ENCODE measurements around the gene SUV39H1.
A peak's percentile ranks its signal among the peaks of the same experiment; 100 is the strongest.
"Not testable (repeated sequence)": the region's sequence is repeated elsewhere in the genome, so short reads cannot be mapped to it uniquely, and the experiment has no call there.

The SUV39H1 gene, protein sequence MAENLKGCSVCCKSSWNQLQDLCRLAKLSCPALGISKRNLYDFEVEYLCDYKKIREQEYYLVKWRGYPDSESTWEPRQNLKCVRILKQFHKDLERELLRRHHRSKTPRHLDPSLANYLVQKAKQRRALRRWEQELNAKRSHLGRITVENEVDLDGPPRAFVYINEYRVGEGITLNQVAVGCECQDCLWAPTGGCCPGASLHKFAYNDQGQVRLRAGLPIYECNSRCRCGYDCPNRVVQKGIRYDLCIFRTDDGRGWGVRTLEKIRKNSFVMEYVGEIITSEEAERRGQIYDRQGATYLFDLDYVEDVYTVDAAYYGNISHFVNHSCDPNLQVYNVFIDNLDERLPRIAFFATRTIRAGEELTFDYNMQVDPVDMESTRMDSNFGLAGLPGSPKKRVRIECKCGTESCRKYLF

DNA sequence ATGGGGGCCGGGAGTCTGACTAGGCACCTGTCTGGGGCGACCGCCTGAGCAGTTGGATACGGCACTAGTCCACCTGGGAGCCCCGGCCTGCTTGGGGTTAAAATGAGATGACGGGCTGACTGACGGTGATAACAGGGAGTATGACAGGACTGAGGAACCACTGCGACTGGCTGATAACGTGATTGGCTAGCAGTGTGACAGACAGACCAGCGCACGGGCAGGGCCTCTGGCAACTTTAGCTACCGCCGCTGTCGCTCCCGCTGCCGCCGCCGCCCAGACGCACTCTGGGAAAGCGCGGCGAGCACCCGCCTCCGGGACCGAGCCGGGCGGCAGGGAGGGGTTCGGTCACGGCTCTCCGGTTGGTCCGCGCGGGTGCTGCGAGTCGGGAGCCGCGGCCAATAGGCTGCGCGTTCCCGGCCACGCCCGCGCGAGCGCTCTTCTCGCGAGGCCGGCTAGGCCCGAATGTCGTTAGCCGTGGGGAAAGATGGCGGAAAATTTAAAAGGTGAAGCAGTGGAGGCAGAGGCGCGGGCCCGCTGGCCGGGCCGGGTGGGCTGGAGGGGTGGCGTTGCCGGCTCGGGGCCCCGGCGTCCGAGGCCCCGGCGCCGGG lies at the start of gene SUV39H1:
Gene SUV39H1, plus strand, starts transcription at position 434 of the 608 bp plus-strand sequence. Its CDS starts 51 bp downstream, at position 485.
- Mint-ChIP-seq H3K27me3 (no peaks in the 10 kb centered on the region), H3K36me3 (no peaks in the 10 kb centered on the region), H3K9me3 (ENCODE audit: low read depth) (no peaks in the 10 kb centered on the region), H3K4me3 (peak within 1 kb of the TSS; percentile 89), H3K4me1 (ENCODE audit: low read depth) (peaks cover 30% of the 10 kb centered on the region), H3K27ac (peak within 1 kb of the TSS; percentile 92)

GRCh38 chrX:48648336-48648751 lies 48.2 kb upstream of the SUV39H1 start:
- no peaks in the 10 kb centered on the region for H3K27me3 Mint-ChIP-seq
- no peaks in the 10 kb centered on the region for H3K36me3 Mint-ChIP-seq
- H3K4me3 Mint-ChIP-seq = no peak overlapping the region
- H3K9me3 Mint-ChIP-seq (ENCODE audit: low read depth) = no peaks in the 10 kb centered on the region
- H3K27ac Mint-ChIP-seq = no peak overlapping the region
- H3K4me1 Mint-ChIP-seq (ENCODE audit: low read depth) = peaks cover 7% of the 10 kb centered on the region

GRCh38 chrX:48649102-48649501 lies 47.4 kb upstream of the SUV39H1 start:
- Mint-ChIP-seq H3K4me1 (ENCODE audit: low read depth) (peaks cover 7% of the 10 kb centered on the region), H3K36me3 (no peaks in the 10 kb centered on the region), H3K27ac (no peak overlapping the region), H3K4me3 (no peak overlapping the region), H3K9me3 (ENCODE audit: low read depth) (no peaks in the 10 kb centered on the region), H3K27me3 (no peaks in the 10 kb centered on the region)

GRCh38 chrX:48652055-48652579 lies 44.4 kb upstream of the SUV39H1 start:
- not testable (repeated sequence) for H3K27ac Mint-ChIP-seq; H3K36me3 Mint-ChIP-seq; H3K9me3 Mint-ChIP-seq (ENCODE audit: low read depth); H3K4me1 Mint-ChIP-seq (ENCODE audit: low read depth); H3K4me3 Mint-ChIP-seq; H3K27me3 Mint-ChIP-seq

DNA sequence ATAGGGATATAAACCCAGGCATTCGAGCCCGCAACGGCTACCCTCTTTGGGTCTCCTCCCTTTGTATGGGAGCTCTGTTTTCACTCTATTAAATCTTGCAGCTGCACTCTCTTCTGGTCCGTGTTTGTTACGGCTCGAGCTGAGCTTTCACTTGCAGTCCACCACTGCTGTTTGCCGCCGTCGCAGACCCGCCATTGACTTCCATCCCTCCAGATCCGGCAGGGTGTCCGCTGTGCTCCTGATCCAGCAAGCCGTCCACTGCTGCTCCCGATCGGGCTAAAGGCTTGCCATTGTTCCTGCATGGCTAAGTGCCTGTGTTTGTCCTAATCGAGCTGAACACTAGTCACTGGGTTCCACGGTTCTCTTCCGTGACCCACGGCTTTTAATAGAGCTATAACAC lies 41.8 kb upstream of the SUV39H1 start:
- H3K27me3 Mint-ChIP-seq; H3K9me3 Mint-ChIP-seq (ENCODE audit: low read depth); H3K36me3 Mint-ChIP-seq; H3K4me3 Mint-ChIP-seq; H3K27ac Mint-ChIP-seq; H3K4me1 Mint-ChIP-seq (ENCODE audit: low read depth): not testable (repeated sequence)

DNA sequence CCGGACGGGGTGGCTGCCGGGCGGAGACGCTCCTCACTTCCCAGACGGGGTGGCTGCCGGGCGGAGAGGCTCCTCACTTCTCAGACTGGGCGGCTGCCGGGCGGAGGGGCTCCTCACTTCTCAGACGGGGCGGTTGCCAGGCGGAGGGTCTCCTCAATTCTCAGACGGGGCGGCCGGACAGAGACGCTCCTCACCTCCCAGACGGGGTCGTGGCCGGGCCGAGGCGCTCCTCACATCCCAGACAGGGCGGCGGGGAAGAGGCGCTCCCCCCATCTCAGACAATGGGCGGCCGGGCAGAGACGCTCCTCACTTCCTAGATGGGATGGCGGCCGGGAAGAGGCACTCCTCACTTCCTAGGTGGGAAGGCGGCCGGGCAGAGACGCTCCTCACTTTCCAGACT lies 36.8 kb upstream of the SUV39H1 start:
- H3K36me3 Mint-ChIP-seq = not testable (repeated sequence)

DNA sequence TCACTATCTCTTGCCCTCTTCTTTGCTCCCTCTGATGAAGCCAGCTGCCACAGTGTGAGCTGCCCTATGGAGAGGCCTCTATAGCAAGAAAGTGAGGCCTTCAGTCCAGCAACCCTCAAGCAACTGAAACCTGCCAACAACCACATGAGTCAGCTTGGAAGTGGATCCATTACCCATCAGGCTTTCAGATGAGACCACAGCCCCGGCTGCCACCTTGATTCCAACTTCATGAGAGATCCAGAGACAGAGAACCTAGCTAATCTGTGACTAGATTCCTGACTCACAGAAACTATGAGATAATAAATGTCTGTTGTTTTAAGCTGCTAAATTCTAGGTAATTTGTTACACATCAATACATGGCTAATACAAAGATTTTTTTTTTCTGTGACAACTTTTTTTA lies 33.3 kb upstream of the SUV39H1 start:
- H3K9me3 Mint-ChIP-seq (ENCODE audit: low read depth) = no peaks in the 10 kb centered on the region
- H3K4me1 Mint-ChIP-seq (ENCODE audit: low read depth) = peaks cover 4% of the 10 kb centered on the region
- no peaks in the 10 kb centered on the region for H3K27me3 Mint-ChIP-seq
- no peak overlapping the region for H3K4me3 Mint-ChIP-seq
- H3K27ac Mint-ChIP-seq = no peak overlapping the region
- no peaks in the 10 kb centered on the region for H3K36me3 Mint-ChIP-seq

More for the DNA sequence above, 36.8 kb upstream of the SUV39H1 start:
- not testable (repeated sequence) for H3K4me1 Mint-ChIP-seq (ENCODE audit: low read depth); H3K9me3 Mint-ChIP-seq (ENCODE audit: low read depth); H3K4me3 Mint-ChIP-seq; H3K27me3 Mint-ChIP-seq; H3K27ac Mint-ChIP-seq

- H3K36me3 Mint-ChIP-seq = no peaks in the 10 kb centered on the region
- H3K27me3 Mint-ChIP-seq = no peaks in the 10 kb centered on the region
- H3K4me1 Mint-ChIP-seq (ENCODE audit: low read depth) = peaks cover 4% of the 10 kb centered on the region
- no peaks in the 10 kb centered on the region for H3K9me3 Mint-ChIP-seq (ENCODE audit: low read depth)
- H3K27ac Mint-ChIP-seq = no peak overlapping the region
- H3K4me3 Mint-ChIP-seq = no peak overlapping the region
Observed at GRCh38 chrX:48664156-48664555, 32.4 kb upstream of the SUV39H1 start.

- H3K36me3 Mint-ChIP-seq = no peaks in the 10 kb centered on the region
- no peak overlapping the region for H3K4me3 Mint-ChIP-seq
- peaks cover 3% of the 10 kb centered on the region for H3K4me1 Mint-ChIP-seq (ENCODE audit: low read depth)
- no peaks in the 10 kb centered on the region for H3K27me3 Mint-ChIP-seq
- H3K27ac Mint-ChIP-seq = no peak overlapping the region
- no peaks in the 10 kb centered on the region for H3K9me3 Mint-ChIP-seq (ENCODE audit: low read depth)
Observed at GRCh38 chrX:48665991-48666390, 30.5 kb upstream of the SUV39H1 start.

GRCh38 chrX:48666649-48667048 lies 29.9 kb upstream of the SUV39H1 start:
- Mint-ChIP-seq H3K36me3 (no peaks in the 10 kb centered on the region), H3K27ac (no peak overlapping the region), H3K27me3 (no peaks in the 10 kb centered on the region), H3K4me1 (ENCODE audit: low read depth) (no peaks in the 10 kb centered on the region), H3K9me3 (ENCODE audit: low read depth) (no peaks in the 10 kb centered on the region), H3K4me3 (no peak overlapping the region)

- Mint-ChIP-seq H3K36me3 (no peaks in the 10 kb centered on the region), H3K27ac (no peak overlapping the region), H3K4me1 (ENCODE audit: low read depth) (no peaks in the 10 kb centered on the region), H3K4me3 (no peak overlapping the region), H3K27me3 (no peaks in the 10 kb centered on the region), H3K9me3 (ENCODE audit: low read depth) (no peaks in the 10 kb centered on the region)
Observed at GRCh38 chrX:48667509-48667908, 29.0 kb upstream of the SUV39H1 start.

DNA sequence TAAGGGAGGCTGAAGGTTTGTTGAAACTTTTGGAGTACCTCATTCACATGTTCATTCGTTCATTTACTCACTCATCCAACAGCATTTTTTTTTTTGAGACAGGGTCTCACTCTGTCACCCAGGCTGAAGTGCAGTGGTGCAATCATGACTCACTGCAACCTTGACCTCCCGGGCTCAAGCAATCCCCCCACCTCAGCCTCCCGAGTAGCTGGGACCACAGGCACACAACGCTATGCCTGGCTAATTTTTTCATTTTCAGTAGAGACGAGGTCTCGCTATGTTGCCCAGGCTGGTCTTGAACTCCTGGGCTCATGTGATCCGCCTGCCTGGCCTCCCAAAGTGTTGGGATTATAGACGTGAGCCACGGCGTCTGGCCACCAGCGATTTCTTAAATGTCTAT lies 28.3 kb upstream of the SUV39H1 start:
- H3K9me3 Mint-ChIP-seq (ENCODE audit: low read depth); H3K4me1 Mint-ChIP-seq (ENCODE audit: low read depth); H3K27me3 Mint-ChIP-seq; H3K4me3 Mint-ChIP-seq; H3K36me3 Mint-ChIP-seq; H3K27ac Mint-ChIP-seq: not testable (repeated sequence)

DNA sequence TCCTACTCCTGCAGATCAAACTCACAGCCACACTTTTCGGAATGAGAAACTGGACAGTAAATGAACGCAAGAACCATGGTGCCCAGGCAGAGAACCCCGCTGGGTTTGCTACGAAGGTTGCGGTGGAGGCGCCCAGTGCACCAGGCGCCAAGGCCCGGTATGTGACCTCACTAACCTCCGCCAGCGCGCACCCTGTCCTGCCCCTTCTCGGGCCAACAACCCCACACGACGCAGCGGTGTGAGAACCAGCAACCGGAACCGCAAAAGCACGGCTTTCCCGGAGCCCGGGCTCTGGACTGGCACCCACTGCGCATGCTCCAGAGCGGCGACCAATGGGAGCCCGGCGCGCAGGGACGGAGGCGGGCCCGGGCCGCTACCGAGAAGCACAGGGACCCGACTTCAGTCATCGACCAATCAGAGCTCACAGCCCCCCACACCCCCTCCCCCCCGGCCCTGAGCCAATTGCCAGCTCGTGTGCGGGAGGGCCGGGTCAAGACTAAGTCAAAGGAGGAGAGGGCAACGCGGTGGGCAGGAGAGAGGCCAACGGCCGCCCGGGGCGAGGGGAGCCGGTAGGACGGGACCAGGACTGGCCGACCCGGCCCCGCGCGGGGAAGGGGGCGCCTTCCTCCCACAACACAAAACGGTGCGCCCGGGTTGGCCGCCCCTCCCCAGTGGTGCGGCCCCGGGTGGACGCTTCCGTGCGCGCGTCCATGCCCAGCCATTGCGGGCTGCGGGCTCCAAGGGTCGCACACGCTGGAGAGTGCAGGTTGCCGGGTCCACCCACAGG lies 20.2 kb upstream of the SUV39H1 start:
- Mint-ChIP-seq H3K36me3 (no peaks in the 10 kb centered on the region), H3K4me3 (peak overlapping the region; percentile 92), H3K9me3 (ENCODE audit: low read depth) (no peaks in the 10 kb centered on the region), H3K4me1 (ENCODE audit: low read depth) (peaks cover 23% of the 10 kb centered on the region), H3K27ac (peak overlapping the region; percentile 89), H3K27me3 (no peaks in the 10 kb centered on the region)

- Mint-ChIP-seq H3K27me3 (no peaks in the 10 kb centered on the region), H3K4me3 (peak overlapping the region; percentile 92), H3K4me1 (ENCODE audit: low read depth) (peaks cover 23% of the 10 kb centered on the region), H3K9me3 (ENCODE audit: low read depth) (no peaks in the 10 kb centered on the region), H3K36me3 (no peaks in the 10 kb centered on the region), H3K27ac (peak overlapping the region; percentile 89)
Observed at GRCh38 chrX:48676893-48677270, 19.7 kb upstream of the SUV39H1 start.

GRCh38 chrX:48677516-48677915 lies 19.0 kb upstream of the SUV39H1 start:
- no peaks in the 10 kb centered on the region for H3K36me3 Mint-ChIP-seq

More at GRCh38 chrX:48677516-48677915, 19.0 kb upstream of the SUV39H1 start:
- H3K27ac Mint-ChIP-seq = peak overlapping the region; percentile 89
- H3K4me1 Mint-ChIP-seq (ENCODE audit: low read depth) = peaks cover 25% of the 10 kb centered on the region
- no peaks in the 10 kb centered on the region for H3K9me3 Mint-ChIP-seq (ENCODE audit: low read depth)
- no peaks in the 10 kb centered on the region for H3K27me3 Mint-ChIP-seq
- peak overlapping the region; percentile 92 for H3K4me3 Mint-ChIP-seq
